22Rv1 (cell line): ENCODE data around the gene NKX6-2.

ENCODE experiments used
- H3K27ac ChIP-seq: fragments of 450-650 bp; 2 replicates; pipeline ENCODE4 v1.5.1; 2017
- ZFX ChIP-seq: fragments of 450-650 bp; IDR thresholded peaks from 2 replicates; pipeline ENCODE4 v1.6.1; 2017; ENCODE audit warnings: antibody characterized with exemption, borderline replicate concordance
- TF ChIP-seq, protein P1 (sequence below): fragments of 450-650 bp; IDR thresholded peaks from 2 replicates; pipeline ENCODE4 v1.5.1; 2017; ENCODE audit warnings: mild to moderate bottlenecking

Gene NKX6-2

DNA sequence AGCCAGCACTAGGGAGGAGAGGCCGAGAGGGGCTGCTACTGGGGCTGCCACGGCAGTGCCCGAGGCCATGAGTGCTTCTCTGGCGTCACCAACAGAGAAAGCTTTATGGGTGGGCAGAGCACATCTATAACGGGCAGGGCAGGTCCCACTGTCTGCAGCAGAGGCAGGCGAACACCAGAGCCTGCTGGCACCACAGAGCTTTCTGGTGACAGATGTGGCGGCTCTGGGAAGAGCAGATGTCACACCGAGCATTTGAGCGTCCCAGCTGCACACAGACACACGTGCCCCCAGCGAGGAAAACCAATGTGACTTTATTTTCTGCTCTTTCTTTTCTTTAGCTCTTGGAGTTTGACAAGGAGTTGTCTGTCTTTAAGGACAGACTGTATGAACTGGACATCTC is 20.5 kb downstream of the NKX6-2 start:
- H3K27ac ChIP-seq: no peak overlapping the region
- no peak for TF ChIP-seq ZFX
- TF ChIP-seq, protein P1, sequence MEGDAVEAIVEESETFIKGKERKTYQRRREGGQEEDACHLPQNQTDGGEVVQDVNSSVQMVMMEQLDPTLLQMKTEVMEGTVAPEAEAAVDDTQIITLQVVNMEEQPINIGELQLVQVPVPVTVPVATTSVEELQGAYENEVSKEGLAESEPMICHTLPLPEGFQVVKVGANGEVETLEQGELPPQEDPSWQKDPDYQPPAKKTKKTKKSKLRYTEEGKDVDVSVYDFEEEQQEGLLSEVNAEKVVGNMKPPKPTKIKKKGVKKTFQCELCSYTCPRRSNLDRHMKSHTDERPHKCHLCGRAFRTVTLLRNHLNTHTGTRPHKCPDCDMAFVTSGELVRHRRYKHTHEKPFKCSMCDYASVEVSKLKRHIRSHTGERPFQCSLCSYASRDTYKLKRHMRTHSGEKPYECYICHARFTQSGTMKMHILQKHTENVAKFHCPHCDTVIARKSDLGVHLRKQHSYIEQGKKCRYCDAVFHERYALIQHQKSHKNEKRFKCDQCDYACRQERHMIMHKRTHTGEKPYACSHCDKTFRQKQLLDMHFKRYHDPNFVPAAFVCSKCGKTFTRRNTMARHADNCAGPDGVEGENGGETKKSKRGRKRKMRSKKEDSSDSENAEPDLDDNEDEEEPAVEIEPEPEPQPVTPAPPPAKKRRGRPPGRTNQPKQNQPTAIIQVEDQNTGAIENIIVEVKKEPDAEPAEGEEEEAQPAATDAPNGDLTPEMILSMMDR: no peak

DNA sequence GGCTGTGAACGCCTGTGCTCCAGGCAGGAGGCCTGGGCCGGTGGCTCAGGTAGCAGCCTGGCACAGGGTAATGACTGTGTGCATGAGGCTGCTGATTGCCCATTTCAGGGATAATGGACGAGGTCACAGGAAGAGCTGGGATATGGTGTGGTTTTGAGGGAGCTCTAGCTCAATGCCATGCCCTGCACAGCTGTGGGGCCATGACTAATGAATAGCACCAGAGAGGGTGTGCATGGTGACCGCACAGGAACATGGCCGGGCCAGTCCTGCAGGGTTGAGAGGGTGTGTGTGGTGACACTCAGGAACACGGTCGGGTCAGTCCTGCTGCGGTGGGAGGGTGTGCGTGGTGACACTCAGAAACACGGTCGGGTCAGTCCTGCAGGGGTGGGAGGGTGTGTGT is 21.8 kb downstream of the NKX6-2 start:
- TF ChIP-seq ZFX: no peak
- TF ChIP-seq, protein P1: no peak
- no peak overlapping the region for H3K27ac ChIP-seq

- no peak overlapping the region for H3K27ac ChIP-seq
- TF ChIP-seq, protein P1: no peak
- no peak for TF ChIP-seq ZFX
These were observed 22.4 kb downstream of the NKX6-2 start for GRCh38 chr10:132763545-132763944.

GRCh38 chr10:132762267-132762666 is 23.7 kb downstream of the NKX6-2 start:
- no peak overlapping the region for H3K27ac ChIP-seq
- TF ChIP-seq, protein P1: no peak

- TF ChIP-seq, protein P1: no peak
- TF ChIP-seq ZFX: no peak
- no peak overlapping the region for H3K27ac ChIP-seq
These were observed 24.4 kb downstream of the NKX6-2 start for GRCh38 chr10:132761395-132762060.

GRCh38 chr10:132758865-132759264 is 27.1 kb downstream of the NKX6-2 start:
- TF ChIP-seq, protein P1: no peak
- TF ChIP-seq ZFX: no peak
- no peak overlapping the region for H3K27ac ChIP-seq

DNA sequence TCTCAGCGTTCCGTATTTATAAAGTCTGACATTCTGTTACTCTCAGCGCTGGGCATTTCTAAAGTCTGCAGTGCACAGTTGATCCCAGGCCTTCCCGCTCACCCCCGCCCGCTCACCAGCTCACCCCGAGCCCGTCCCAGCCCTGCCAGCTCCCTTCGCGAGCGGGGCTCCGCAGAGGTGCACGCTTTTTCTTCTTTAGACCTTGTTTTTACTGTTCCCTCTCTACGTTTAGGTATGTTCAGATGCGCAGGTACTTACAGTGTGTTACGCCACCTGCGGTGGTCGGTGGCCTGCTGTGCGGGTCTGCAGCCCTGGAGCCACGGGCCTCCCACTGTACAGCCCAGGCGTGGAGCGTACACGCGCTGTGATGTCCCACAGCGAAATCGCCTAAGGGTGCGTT is 28.8 kb downstream of the NKX6-2 start:
- no peak overlapping the region for H3K27ac ChIP-seq
- TF ChIP-seq ZFX: no peak
- TF ChIP-seq, protein P1: no peak
